NCI-H460 (cell line): ENCODE measurements around the gene PTCH2. TPM values are rescaled to one million over a fixed set of nuclear protein-coding genes. Genes with fewer than 3 reads are reported as not detected.
"Not testable (repeated sequence)": the region's sequence is repeated elsewhere in the genome, so short reads cannot be mapped to it uniquely, and the experiment has no call there.

ENCODE experiments used
- DNase-seq: peaks from one replicate; pipeline ENCODE4 v3.0.0-alpha.2; 2016; ENCODE audit warnings: low read depth; ENCODE audit errors: extremely low read depth
- total RNA-seq: library from RNA; depleted of rRNA; stranded (reverse); fragments of >200 nt; shearing (Covaris generic); gene quantifications from 2 replicates; pipeline ENCODE4 v1.2.3, GENCODE V29; 2014

The PTCH2 gene
- total RNA-seq, 1 experiment from 2014 or later: 0.02 TPM

DNA sequence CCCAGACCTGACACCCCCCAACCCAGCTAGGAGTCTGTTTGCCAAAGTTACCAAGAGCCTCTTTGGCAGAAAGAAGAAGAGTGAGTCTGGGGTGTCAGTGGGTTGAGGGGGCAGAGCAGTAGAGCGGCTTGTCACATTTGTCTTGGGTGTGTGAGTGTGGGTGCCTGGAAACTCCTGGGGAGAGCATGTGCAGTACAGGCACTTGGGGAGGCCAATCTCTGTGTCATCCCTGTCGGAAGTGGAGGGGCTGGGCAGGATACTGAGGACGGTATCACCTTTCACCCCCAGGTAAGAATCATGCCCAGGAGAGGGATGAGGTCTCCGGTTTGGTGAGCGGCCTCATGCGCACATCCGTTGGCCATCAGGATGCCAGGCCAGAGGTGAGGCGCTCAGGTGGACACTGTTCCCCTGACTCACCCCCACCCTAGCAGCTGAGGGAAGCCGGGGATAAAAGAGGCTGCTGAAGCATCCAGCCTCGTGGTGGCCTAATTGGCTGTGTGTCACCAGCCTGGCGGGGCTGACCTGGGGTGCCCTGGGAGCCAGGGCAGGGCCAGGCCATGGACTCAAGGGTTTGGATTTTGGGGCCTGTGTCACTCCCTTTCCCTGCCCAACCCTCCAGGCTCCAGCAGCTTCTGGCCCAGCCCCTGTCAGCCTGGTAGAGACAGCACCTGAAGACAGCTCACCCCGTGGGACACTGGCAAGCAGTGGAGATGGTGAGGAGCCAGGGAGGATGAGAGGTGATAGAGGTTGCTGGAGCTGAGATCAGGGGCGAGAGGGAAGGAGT, 39.5 kb downstream of the PTCH2 start:
- DNase-seq: no peak

- DNase-seq: no peak
Observed at GRCh38 chr1:44803062-44803311, 40.1 kb downstream of the PTCH2 start.

DNA sequence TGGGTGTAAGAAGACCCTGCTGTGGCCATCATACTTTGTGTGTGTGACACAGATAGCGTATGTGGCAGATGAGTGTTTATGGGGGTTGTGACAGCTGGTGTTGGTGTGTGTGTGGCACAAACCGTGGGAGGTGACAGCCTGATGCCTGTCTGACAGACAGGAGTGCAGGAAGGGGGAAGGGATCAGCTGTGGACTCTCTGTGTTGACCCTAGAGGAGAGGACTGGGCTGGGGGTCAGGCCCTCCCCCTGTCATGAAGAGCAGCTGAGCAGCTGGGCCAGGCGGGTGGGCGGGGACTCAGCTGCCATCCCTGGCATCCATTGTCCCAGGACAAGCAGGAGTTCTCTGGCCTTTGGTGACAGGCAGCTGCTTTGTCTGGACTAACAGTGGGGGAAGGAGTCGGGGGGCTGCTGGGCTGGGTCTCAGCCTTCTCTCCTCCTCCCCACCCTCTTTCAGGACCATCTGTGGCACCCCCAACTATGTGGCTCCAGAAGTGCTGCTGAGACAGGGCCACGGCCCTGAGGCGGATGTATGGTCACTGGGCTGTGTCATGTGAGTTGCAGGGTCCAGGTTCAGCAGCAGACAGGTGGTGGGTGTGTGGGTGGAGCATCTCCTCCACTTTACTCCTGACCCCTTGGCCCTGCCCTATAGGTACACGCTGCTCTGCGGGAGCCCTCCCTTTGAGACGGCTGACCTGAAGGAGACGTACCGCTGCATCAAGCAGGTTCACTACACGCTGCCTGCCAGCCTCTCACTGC, 40.6 kb downstream of the PTCH2 start:
- DNase-seq: no peak

GRCh38 chr1:44801491-44802305, 41.4 kb downstream of the PTCH2 start:
- DNase-seq: no peak

GRCh38 chr1:44799770-44800584, 43.1 kb downstream of the PTCH2 start, which contains the start of gene PLK3:
TSS of gene PLK3 (plus strand) at chr1:44800377. CDS start at chr1:44800464, 87 bp downstream.
- DNase-seq: peak; percentile 93

- DNase-seq: no peak
Observed at GRCh38 chr1:44798481-44799365, 44.3 kb downstream of the PTCH2 start.

DNA sequence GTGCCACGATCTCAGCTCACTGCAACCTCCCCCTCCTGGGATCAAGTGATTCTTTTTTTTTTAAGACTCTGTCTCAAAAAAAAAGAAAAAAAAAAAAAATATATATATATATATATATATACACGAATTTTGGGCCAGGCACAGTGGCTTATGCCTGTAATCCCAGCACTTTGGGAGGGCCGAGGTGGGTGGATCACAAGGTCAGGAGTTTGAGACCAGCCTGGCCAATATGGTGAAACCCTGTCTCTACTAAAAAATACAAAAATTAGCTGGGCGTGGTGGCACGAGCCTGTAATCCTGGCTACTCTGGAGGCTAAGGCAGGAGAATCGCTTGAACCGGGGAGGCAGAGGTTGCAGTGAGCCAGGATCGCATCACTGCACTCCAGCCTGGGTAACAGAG, 45.2 kb downstream of the PTCH2 start:
- not testable (repeated sequence) for DNase-seq

DNA sequence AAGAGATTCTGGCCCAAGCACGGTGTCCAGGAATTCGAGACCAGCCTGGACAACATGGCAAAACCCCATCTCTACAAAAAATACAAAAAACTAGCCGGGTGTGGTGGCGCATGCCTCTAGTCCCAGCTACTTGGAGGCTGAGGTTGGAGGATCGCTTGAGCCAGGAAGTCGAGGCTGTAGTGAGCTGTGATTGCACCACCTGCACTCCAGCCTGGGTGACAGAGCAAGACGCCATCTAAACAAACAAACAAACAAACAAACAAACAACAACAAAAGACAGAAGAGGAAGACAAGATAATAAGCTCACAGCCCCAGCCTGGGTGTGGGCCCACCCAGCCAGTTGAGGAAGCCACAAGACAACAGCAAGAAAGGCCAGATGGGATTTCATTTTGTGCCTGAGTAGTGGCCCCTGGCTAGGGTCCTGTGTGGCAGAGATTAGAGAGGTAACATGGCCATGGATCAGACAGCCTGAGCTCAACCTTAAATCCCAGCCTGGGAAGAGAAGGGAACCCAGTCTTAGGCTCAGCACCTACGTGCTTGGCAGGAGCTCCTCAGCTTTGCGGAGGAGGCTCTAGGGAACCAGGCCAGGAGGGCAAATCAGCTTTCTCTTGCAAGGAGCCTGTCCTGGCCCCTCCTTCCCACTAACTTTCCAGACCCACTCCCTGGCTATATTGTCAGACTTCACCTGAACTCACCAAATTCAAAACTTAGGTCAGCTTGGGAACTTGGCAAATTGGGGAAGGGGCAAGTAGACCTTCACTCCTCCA, 50.1 kb downstream of the PTCH2 start:
- DNase-seq: no peak

- DNase-seq: no peak
Observed at GRCh38 chr1:44790968-44791801, 51.9 kb downstream of the PTCH2 start.

DNA sequence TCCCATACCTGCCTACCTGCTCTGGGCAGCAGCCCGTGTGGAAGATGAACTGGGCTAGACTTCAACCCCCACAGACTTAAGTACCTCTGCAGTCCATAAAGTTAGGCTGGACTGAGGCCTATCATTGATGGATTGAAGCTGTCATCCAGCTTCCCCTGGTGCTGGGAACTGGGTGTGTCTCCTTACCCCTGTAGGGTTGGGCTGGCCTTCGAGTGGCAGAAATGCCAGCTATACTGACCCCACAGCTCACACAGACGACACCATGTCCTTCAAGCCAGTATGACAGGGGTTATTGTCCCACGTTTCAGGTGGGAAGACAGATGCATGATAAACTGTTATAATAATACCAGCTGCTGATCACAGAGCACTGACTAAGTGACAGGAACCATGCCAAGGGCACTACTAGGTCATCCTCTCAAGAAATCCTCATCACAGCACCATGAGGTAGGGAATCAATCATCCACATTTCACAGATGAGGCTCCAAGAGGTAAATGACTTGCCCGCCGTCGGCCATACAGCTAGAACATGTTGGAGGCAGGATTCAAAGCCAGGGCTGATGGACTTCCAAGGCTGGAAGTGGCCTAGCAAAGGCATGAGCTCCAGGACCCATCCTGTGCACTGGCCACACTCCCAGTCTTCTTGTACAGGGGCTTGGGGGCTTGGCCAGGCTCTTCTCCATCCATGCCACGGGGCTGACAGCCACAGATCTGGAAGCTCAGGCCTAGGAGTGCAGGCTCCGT, 54.8 kb downstream of the PTCH2 start, which contains the start of gene BEST4:
Gene BEST4 (minus strand): TSS at position 51 of the 741 bp plus-strand sequence. CDS start 465 bp downstream, outside the sequence.
- DNase-seq: no peak

GRCh38 chr1:44787506-44787905, 55.5 kb downstream of the PTCH2 start:
- DNase-seq: no peak

DNA sequence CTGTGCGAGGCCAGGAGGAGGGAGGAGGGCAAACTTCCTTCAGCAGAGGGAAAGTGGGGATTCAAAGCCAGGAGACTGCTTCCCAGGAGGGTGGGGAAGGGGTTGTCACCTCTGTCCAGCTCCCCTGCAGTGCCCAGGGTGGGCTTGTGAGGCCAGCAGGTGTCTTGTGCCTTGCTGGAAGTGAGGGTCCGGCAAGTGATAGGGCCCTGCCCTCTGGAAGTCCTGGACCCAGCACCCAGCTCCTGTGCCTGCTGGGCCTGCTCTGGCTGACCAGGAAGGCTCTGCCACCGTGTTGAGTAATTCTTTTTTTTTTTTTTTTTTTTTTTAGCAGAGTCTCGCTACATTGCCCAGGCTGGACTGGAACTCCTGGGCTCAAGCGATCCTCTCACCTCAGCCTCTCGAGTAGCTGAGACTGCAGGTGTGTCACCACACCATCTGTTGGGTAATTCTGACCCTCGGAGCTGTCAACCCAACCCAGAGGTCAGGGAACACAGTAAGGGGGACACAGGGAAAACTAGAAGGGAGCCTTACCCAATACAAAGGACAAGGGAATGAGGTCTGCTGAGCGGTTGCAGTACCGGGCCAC, 56.1 kb downstream of the PTCH2 start:
- DNase-seq: no peak

- DNase-seq: peak; percentile 44
Observed at GRCh38 chr1:44786138-44786840, 56.8 kb downstream of the PTCH2 start.

DNA sequence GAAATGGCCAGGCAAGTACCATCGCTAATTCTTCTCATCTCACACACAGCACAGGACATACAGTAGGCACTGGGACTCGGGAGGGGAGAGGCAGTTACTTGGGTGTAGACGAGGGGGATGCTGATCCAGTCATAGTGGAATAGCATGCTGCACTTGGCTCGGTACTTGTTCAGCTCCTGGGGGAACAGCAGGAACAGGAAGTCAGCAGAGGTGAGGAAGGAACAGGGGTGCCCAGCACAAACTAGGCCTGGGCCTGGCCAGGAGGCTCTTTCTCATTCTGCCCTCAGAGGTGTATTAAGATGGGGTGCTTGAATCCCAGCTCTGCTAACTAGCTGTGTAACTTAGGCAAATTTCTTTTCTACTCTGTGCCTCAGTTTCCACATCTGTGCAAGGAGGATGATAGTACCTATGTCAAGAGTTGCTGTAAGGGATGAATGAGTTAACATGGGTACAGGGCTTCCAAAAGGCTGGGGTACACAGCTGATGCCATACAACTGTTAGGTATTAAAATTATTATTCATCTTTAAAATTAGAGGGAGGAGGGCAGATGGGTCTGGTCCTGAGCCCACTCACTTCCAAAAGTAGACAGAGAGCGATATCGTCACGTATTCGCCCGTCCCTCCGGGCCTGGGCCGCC, 57.4 kb downstream of the PTCH2 start:
- DNase-seq: no peak

DNA sequence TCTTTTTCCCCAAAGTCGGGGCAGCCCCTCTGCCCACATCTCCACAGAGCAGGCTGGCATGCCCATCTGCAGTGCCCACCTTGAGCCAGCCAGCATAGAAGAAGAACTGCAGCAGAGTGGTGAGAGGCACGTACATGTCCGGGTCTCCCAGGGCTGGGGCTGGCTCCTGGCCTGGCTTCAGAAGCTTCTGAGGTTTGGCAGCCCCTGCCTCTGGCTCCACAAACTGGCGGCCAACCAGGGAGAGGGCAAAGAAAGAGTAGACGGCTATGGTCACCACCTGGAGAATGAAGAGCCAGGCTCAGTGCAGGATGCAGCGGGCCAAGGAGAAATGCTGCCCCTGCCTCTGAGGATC, 58.0 kb downstream of the PTCH2 start:
- DNase-seq: no peak
